GM19351 (cell line): ENCODE measurements around the gene MYBPC1.
A peak's percentile ranks its signal among the peaks of the same experiment; 100 is the strongest.

Source experiments
- ATAC-seq: cut with Tn5 transposase; IDR thresholded peaks from one replicate; pipeline ENCODE4 v1.9.1; 2021; ENCODE audit warnings: mild to moderate bottlenecking, moderate library complexity; ENCODE audit not compliant: unreplicated experiment

The MYBPC1 gene

DNA sequence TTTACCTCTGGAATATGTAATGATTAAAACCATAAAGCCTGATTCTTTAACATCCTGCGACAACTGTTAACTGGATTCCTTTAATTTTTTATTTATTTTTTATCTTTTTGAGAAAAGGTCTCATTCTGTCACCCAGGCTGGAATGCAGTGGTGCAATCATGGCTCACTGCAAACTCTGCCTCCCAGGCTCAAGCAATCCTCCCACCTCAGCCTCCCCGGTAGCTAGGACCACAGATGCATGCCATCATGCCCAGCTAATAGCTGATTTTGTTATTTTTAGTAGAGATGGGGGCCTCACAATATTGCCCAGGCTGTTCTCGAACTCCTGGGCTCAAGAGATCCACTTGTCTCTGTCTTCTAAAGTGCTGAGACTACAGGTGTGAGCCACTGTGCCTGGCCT lies 3.7 kb downstream of the MYBPC1 start:
- no peak for ATAC-seq

DNA sequence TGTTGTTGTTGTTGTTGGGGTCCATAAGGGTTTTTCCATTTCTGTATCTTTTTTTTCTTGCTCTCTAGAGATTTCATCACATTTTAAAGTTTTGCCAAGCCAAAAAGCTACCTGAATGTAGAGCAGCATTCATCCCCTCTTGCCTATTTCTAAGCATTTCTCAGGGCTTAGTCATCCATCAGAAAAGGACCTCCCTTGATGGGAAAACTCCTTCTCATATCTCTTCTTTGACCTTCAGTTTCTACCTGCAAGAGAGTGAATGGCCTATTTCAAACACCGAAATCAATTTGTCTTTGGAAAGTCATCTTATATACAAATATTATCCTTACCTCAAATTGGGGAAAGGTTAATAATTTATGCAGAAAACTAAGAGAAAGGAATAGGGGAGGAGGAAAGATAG lies 4.5 kb downstream of the MYBPC1 start:
- ATAC-seq = no peak

GRCh38 chr12:101599771-101600484 lies 5.2 kb downstream of the MYBPC1 start:
- ATAC-seq = no peak

GRCh38 chr12:101604132-101604531 lies 9.4 kb downstream of the MYBPC1 start:
- ATAC-seq = no peak

- ATAC-seq = no peak
Measured at GRCh38 chr12:101607894-101608293, 13.1 kb downstream of the MYBPC1 start.

GRCh38 chr12:101608301-101609133 lies 13.7 kb downstream of the MYBPC1 start:
- ATAC-seq = no peak

GRCh38 chr12:101609198-101609597 lies 14.4 kb downstream of the MYBPC1 start:
- ATAC-seq = no peak

GRCh38 chr12:101612160-101612916 lies 17.6 kb downstream of the MYBPC1 start:
- ATAC-seq = no peak

DNA sequence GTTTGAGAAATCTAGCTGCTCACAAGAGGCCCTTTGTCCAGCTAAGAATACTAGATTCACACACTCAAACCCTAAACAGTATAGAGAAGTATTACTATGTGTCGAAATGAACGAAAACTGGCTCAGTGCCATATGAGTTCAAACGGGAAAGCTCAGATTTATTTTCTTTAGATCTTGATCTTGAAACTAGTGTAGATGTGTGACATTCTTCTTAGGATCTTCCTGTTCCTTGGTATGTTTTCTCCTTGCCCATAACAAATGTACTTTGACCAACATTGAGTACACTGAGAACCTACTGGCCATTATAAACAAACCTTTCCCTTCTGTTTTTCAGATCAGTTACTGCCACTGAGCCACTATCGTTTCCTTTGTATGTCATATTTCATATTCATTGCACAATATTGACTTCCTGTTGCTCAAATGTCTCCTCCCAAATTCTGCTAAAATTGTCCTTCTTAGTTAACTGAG lies 21.3 kb downstream of the MYBPC1 start:
- ATAC-seq = no peak

GRCh38 chr12:101619026-101619786 lies 24.4 kb downstream of the MYBPC1 start:
- no peak for ATAC-seq

DNA sequence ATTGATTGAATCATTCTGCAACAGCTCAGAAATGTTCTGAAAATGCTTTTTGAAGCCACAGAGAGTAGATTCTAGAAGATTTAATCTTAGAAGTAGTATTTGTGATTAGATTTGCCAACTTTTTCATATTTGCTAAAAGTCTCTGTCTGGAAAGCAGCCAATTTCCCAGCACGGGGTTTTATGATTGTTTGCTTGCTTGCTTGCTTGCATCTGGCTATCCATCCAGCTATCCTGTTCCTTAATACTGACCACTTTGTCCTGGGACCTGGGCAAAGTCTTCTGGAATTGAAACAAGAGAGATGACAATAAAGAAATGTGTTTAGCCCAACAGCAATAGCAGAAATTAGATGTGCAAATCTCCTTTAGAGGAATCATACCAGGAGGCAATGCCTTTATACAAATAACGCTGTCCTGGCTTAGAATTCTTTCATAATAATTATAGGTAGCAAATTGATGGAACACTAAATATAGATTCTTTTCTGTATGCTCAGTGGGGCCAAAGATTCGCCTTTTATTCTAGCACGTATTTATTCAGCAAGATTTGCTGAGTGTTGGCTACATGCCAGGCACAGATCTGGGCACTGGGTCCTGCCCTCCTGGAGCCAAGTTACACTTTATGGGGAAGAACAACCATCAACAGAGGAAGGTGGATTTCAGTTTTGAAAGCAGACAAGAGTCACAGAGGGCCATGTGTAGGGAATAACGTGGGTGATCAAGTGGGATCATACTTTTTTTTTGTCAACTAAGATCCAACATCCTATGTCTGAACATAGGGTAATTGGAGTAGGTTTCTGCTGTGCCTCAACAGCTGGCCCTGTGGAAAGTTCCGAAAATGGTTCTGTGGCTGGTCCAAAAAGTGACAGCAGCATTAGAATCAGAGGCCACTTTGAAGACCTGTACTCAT lies 25.3 kb downstream of the MYBPC1 start:
- no peak for ATAC-seq

- no peak for ATAC-seq
Measured at GRCh38 chr12:101620762-101621133, 26.0 kb downstream of the MYBPC1 start.

- no peak for ATAC-seq
Measured at GRCh38 chr12:101628676-101629075, 33.9 kb downstream of the MYBPC1 start.

GRCh38 chr12:101634724-101635123 lies 40.0 kb downstream of the MYBPC1 start:
- peak; percentile 97 for ATAC-seq

GRCh38 chr12:101637936-101638335 lies 43.2 kb downstream of the MYBPC1 start:
- ATAC-seq = no peak

- no peak for ATAC-seq
Measured at GRCh38 chr12:101642115-101643067, 47.6 kb downstream of the MYBPC1 start.

DNA sequence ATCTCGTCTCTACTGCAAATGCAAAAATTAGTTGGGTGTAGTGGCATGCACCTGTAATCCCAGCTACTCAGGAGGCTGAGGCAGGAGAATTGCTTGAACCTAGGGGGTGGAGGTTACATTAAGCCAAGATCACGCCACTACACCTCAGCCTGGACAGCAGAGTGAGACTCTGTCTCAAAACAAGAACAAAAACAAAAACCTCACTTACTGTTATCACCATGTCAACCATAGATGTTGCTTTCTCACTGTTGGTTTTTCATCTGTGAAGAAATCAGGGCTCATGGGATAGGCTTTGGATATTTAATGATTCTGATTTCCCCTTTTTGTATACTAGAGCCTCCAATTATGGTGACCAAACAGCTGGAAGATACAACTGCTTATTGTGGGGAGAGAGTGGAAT lies 52.9 kb downstream of the MYBPC1 start:
- no peak for ATAC-seq

DNA sequence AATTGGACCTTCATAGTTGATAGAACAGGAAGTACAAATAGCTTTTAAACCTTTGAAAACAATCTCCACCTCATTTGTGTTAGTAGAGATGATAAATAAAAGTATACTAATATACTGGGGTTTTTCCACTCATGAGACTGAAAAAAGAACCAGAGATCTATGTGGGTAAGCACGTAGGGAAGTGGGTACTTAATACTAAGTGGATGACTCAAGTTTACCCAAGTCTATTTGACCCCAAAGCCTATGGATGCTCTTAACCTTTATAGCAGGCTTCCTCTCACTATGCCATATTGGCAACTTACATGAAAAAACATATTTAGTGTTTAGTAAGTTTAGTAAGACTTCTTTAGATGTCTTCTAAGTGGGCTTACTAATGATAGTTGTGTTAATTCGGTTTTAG lies 53.4 kb downstream of the MYBPC1 start:
- ATAC-seq = no peak
